ENCODE data around the gene EDIL3.

GRCh38 chr5:84362061-84362720 lies 22.5 kb downstream of the EDIL3 start:
- TF ChIP-seq, protein P1, sequence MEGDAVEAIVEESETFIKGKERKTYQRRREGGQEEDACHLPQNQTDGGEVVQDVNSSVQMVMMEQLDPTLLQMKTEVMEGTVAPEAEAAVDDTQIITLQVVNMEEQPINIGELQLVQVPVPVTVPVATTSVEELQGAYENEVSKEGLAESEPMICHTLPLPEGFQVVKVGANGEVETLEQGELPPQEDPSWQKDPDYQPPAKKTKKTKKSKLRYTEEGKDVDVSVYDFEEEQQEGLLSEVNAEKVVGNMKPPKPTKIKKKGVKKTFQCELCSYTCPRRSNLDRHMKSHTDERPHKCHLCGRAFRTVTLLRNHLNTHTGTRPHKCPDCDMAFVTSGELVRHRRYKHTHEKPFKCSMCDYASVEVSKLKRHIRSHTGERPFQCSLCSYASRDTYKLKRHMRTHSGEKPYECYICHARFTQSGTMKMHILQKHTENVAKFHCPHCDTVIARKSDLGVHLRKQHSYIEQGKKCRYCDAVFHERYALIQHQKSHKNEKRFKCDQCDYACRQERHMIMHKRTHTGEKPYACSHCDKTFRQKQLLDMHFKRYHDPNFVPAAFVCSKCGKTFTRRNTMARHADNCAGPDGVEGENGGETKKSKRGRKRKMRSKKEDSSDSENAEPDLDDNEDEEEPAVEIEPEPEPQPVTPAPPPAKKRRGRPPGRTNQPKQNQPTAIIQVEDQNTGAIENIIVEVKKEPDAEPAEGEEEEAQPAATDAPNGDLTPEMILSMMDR (IDR thresholded peaks at IDR 0.05; ENCODE audit: low read length) = no peak
- TF ChIP-seq EZH2phosphoT487 (IDR thresholded peaks at IDR 0.05; ENCODE audit: low read length) = no peak
